GM12878 (cell line): ENCODE results near the gene DOK4. TPM values are rescaled to one million over a fixed set of nuclear protein-coding genes. Genes with fewer than 3 reads are reported as not detected.

Experiments
- ATAC-seq: fragments of 200-7000 bp; cut with Tn5 transposase; 3 replicates; pipeline ENCODE4 v1.9.1; 2020; ENCODE audit warnings: mild to moderate bottlenecking, moderate library complexity
- BruUV-seq: library from RNA; stranded (reverse); fragments of 400-500 nt; replicated peaks from 2 replicates; lab custom pipeline; 2021; lab: Mats Ljungman, UMichigan
- CTCF ChIA-PET: fragments of 300-600 bp; sonication (Branson Sonifier 250); formaldehyde crosslinking; extraction: SDS; loops from one replicate; lab custom pipeline; 2021; ENCODE audit warnings: inconsistent platforms; lab: Yijun Ruan, JAX
- POLR2A ChIA-PET: fragments of 350-600 bp; formaldehyde crosslinking; extraction: SDS; loops from one replicate; lab custom pipeline; 2021; ENCODE audit warnings: inconsistent platforms; lab: Charles Lee
- RAD21 ChIA-PET: fragments of 300-600 bp; sonication (Branson Sonifier 250); formaldehyde crosslinking; loops from one replicate; lab custom pipeline; 2023; ENCODE audit warnings: antibody characterized with exemption; ENCODE audit not compliant: unreplicated experiment; lab: Charles Lee
- SMC1A ChIA-PET: fragments of 300-600 bp; sonication (Branson Sonifier 250); formaldehyde crosslinking; loops from one replicate; lab custom pipeline; 2023; ENCODE audit not compliant: unreplicated experiment, uncharacterized antibody; lab: Charles Lee
- DNase-seq: peaks from one replicate; pipeline ENCODE4 v3.0.0-alpha.2; 2011; ENCODE audit warnings: low read depth, low spot score
- FAIRE-seq: peaks from 3 replicates; lab custom pipeline; 2011; peaks lifted over from hg19 to GRCh38; lab: Jason Lieb, UNC
- H2AFZ ChIP-seq: 2 replicates; pipeline ENCODE4 v1.6.0; 2011; ENCODE audit warnings: low read depth, low read length, control low read depth; ENCODE audit not compliant: control insufficient read depth
- H3K27ac ChIP-seq: 2 replicates; pipeline ENCODE4 v1.5.1; 2011; ENCODE audit warnings: control low read depth; ENCODE audit not compliant: control insufficient read depth, insufficient read depth
- H3K27me3 ChIP-seq, 2 experiments: replicated peaks in 1 of 2; 2 replicates each; pipeline versions ENCODE4 v1.6.0 to v1.6.1; 2011; ENCODE audit warnings: low read length in 1 of 2; ENCODE audit not compliant: control insufficient read depth in 2 of 2, insufficient read depth in 2 of 2
- H3K36me3 ChIP-seq, 2 experiments: 2 replicates each; pipeline ENCODE4 v1.5.1; 2011; ENCODE audit warnings: low read length in 1 of 2; ENCODE audit not compliant: control insufficient read depth in 2 of 2, insufficient read depth in 2 of 2
- H3K4me1 ChIP-seq: 2 replicates; pipeline ENCODE4 v1.6.1; 2011; ENCODE audit warnings: mild to moderate bottlenecking, low read length, moderate library complexity, mixed read lengths; ENCODE audit not compliant: control insufficient read depth, insufficient read depth
- H3K4me2 ChIP-seq: 2 replicates; pipeline ENCODE4 v1.6.0; 2011; ENCODE audit warnings: control low read depth; ENCODE audit not compliant: control insufficient read depth, insufficient read depth
- H3K4me3 ChIP-seq: fragments of 200-600 bp; sonication (generic); 2 replicates; pipeline ENCODE4 v1.5.1; 2016
- H3K79me2 ChIP-seq: 2 replicates; pipeline ENCODE4 v1.6.0; 2011; ENCODE audit warnings: low read length; ENCODE audit not compliant: control insufficient read depth, insufficient read depth
- H3K9ac ChIP-seq: 2 replicates; pipeline ENCODE4 v1.8.0; 2011; ENCODE audit warnings: low read length, control low read depth, mixed read lengths; ENCODE audit not compliant: control insufficient read depth, insufficient read depth
- H3K9me3 ChIP-seq: replicated peaks from 3 replicates; pipeline ENCODE4 v1.5.1; 2011; ENCODE audit warnings: mild to moderate bottlenecking, low read length; ENCODE audit not compliant: control insufficient read depth, insufficient read depth
- H4K20me1 ChIP-seq: 2 replicates; pipeline ENCODE4 v1.6.0; 2011; ENCODE audit not compliant: control insufficient read depth, insufficient read depth
- BMI1 ChIP-seq: fragments of 450-650 bp; IDR thresholded peaks from 2 replicates; pipeline ENCODE4 v1.6.1; 2016; ENCODE audit warnings: mild to moderate bottlenecking, moderate library complexity, borderline replicate concordance
- CHD4 ChIP-seq: fragments of 200-600 bp; sonication (generic); IDR thresholded peaks from 2 replicates; pipeline ENCODE4 v1.6.1; 2016; ENCODE audit warnings: mild to moderate bottlenecking
- IRF5 ChIP-seq: fragments of 450-650 bp; IDR thresholded peaks from 2 replicates; pipeline ENCODE4 v1.6.1; 2017; ENCODE audit warnings: borderline replicate concordance
- MLLT1 ChIP-seq: fragments of 450-650 bp; IDR thresholded peaks from 2 replicates; pipeline ENCODE4 v1.6.1; 2016; ENCODE audit warnings: mild to moderate bottlenecking
- NFIC ChIP-seq: IDR thresholded peaks from 2 replicates; pipeline ENCODE4 v1.6.1; 2012; ENCODE audit warnings: low read depth, mild to moderate bottlenecking, inconsistent platforms, low read length, moderate library complexity
- NFXL1 ChIP-seq: fragments of 450-650 bp; IDR thresholded peaks from 2 replicates; pipeline ENCODE4 v1.6.1; 2017; ENCODE audit warnings: antibody characterized with exemption, mild to moderate bottlenecking, borderline replicate concordance
- PRDM15 ChIP-seq: fragments of 450-650 bp; formaldehyde crosslinking; IDR thresholded peaks from 2 replicates; pipeline ENCODE4 v1.4.0; 2020; ENCODE audit warnings: mild to moderate bottlenecking, moderate library complexity
- REST ChIP-seq: IDR thresholded peaks from 2 replicates; pipeline ENCODE4 v1.6.1; 2012; ENCODE audit warnings: mild to moderate bottlenecking, low read depth, low read length
- WGBS: methylation state at CpG from one replicate; pipeline ENCODE4 v1.1.6; 2016; ENCODE audit warnings: low lambda C conversion rate; ENCODE audit not compliant: insufficient replicate concordance, insufficient coverage; ENCODE audit errors: missing lambda C conversion rate; 5-methylcytosine and 5-hydroxymethylcytosine counted together
- in situ Hi-C: fragments of 300-500 bp; cut with MboI; formaldehyde crosslinking; loops from 9 replicates; pipeline ENCODE4 v1.14.3; 2018; ENCODE audit warnings: mixed read lengths
- intact Hi-C: fragments of 100-400 bp; cut with micrococcal nuclease; formaldehyde crosslinking; loops from one replicate; pipeline ENCODE4 v1.14.2; 2022; ENCODE audit not compliant: unreplicated experiment
- polyA plus RNA-seq, 11 experiments: library from polyadenylated mRNA; depleted of rRNA in 4 of 11; unstranded in 6 of 11; stranded (reverse) in 5 of 11; fragments of >200 nt; fragmentation: Nextera tagmentation in 4 of 11; fragmentation: Illumina TruSeq in 1 of 11; extraction: Ambion mirVana in 4 of 11; extraction: Trizol in 1 of 11; gene quantifications; 1 replicate in 1 of 11; 2 replicates in 10 of 11; pipeline versions ENCODE4 v1.2.1 to v1.2.3, GENCODE V29; 2011 to 2016; ENCODE audit warnings: inconsistent platforms in 2 of 11, missing spikeins in 2 of 11, low read depth in 1 of 11
- total RNA-seq, 4 experiments: library from RNA; depleted of rRNA in 3 of 4; stranded (reverse); fragments of >200 nt in 3 of 4; fragmentation: Illumina TruSeq in 1 of 4; extraction: Trizol in 1 of 4; gene quantifications; 2 replicates each; pipeline versions ENCODE4 v1.2.1 to v1.2.3, GENCODE V29; 2013 to 2021

The DOK4 gene
- total and polyA plus RNA-seq, 10 of the 15 experiments (the other 5 are each of a cell fraction or from before 2014, with no cell fraction given), result 0.20 to 7.0 (median 2.4) TPM; not detected in 1

- DNase-seq, result no peak
- Histone ChIP-seq H3K4me1 (peaks cover 23% of the 10 kb centered on the region), H3K27me3 (no peaks in the 10 kb centered on the region), H3K27ac (no peak overlapping the region), H2AFZ (no peak overlapping the region), H3K4me3 (no peak overlapping the region), H3K79me2 (no peaks in the 10 kb centered on the region), H3K9ac (no peak overlapping the region), H3K9me3 (no peaks in the 10 kb centered on the region), H3K4me2 (no peak overlapping the region), H4K20me1 (no peaks in the 10 kb centered on the region), H3K36me3 (no peaks in the 10 kb centered on the region; a peak in 1 of 4 replicates)
- CTCF ChIA-PET, result interaction anchor here (1.1 to 2.6 kb wide), 3 partner anchors 49 to 109 kb away, joined by 3 to 10 read pairs (median 3); no protein-coding TSS in a partner anchor
- 81% methylated on average over 18 of the region's 18 CpGs for WGBS
- SMC1A ChIA-PET, result interaction anchor here (0.8 to 1.1 kb wide), 2 partner anchors 13 to 17 kb away, joined by 3 read pairs; partner anchors contain the start of gene ADGRG5
- no TSS peak for BruUV-seq
- TF ChIP-seq PRDM15, result no peak
- TF ChIP-seq NFXL1, result no peak
- TF ChIP-seq NFIC, result no peak
- no peak for TF ChIP-seq MLLT1
- no peak for TF ChIP-seq CHD4
- TF ChIP-seq REST, result no peak
- TF ChIP-seq IRF5, result no peak
- no peak for TF ChIP-seq BMI1
- RAD21 ChIA-PET, result no interaction called here
- FAIRE-seq, result no peak
- in situ Hi-C loops (no loop called here), intact Hi-C loops (no loop called here)
- ATAC-seq, result no peak
- POLR2A ChIA-PET, result no interaction called here
Measured at GRCh38 chr16:57525761-57526160, 39.5 kb upstream of the DOK4 start.
